ENCODE measurements around the gene ST8SIA2. TPM values are rescaled to one million over a fixed set of nuclear protein-coding genes. Genes with fewer than 3 reads are reported as not detected.

ST8SIA2 gene
- total RNA-seq, result under 1 TPM; 0.35 to 0.37 TPM

- peak within 1 kb of the TSS; percentile 33 to 51 for H3K4me3 ChIP-seq
- H3K27ac ChIP-seq, result no peak within 1 kb of the TSS
- no peak for DNase-seq (ENCODE audit: low spot score)
- no peaks in the 10 kb centered on the region for H3K9me3 ChIP-seq
- peaks cover 0 to 3% of the 10 kb centered on the region in 2 donors for H3K27me3 ChIP-seq
- no peak for TF ChIP-seq CTCF (IDR thresholded peaks at IDR 0.05)
- H3K36me3 ChIP-seq, result no peaks in the 10 kb centered on the region
- H3K4me1 ChIP-seq, result peaks cover 0 to 17% of the 10 kb centered on the region in 2 donors
Measured at GRCh38 chr15:92393071-92393979, at the start of gene ST8SIA2. Gene ST8SIA2, plus strand, starts transcription at chr15:92393881. Its CDS starts 184 bp downstream, at chr15:92394065.

GRCh38 chr15:92343924-92344643 lies 49.6 kb upstream of the ST8SIA2 start:
- H3K27ac ChIP-seq, result no peak overlapping the region
- H3K27me3 ChIP-seq, result no peaks in the 10 kb centered on the region
- DNase-seq (ENCODE audit: low spot score), result no peak
- no peak for TF ChIP-seq CTCF (IDR thresholded peaks at IDR 0.05)
- no peak overlapping the region for H3K4me3 ChIP-seq
- H3K9me3 ChIP-seq, result peaks cover 0 to 4% of the 10 kb centered on the region in 2 donors
- H3K36me3 ChIP-seq, result no peaks in the 10 kb centered on the region
- no peaks in the 10 kb centered on the region for H3K4me1 ChIP-seq

- Histone ChIP-seq H3K36me3 (no peaks in the 10 kb centered on the region), H3K4me1 (no peaks in the 10 kb centered on the region), H3K27me3 (no peaks in the 10 kb centered on the region), H3K27ac (no peak overlapping the region), H3K9me3 (peaks cover 0 to 7% of the 10 kb centered on the region in 2 donors), H3K4me3 (no peak overlapping the region)
- no peak for DNase-seq (ENCODE audit: low spot score)
- no peak for TF ChIP-seq CTCF (IDR thresholded peaks at IDR 0.05)
Measured at GRCh38 chr15:92346063-92346462, 47.6 kb upstream of the ST8SIA2 start.

- no peaks in the 10 kb centered on the region for H3K36me3 ChIP-seq
- no peak for DNase-seq (ENCODE audit: low spot score)
- no peaks in the 10 kb centered on the region for H3K9me3 ChIP-seq
- TF ChIP-seq CTCF (IDR thresholded peaks at IDR 0.05), result no peak
- H3K4me3 ChIP-seq, result no peak overlapping the region
- no peaks in the 10 kb centered on the region for H3K4me1 ChIP-seq
- no peaks in the 10 kb centered on the region for H3K27me3 ChIP-seq
- no peak overlapping the region for H3K27ac ChIP-seq
Measured at GRCh38 chr15:92355307-92355706, 38.4 kb upstream of the ST8SIA2 start.

- H3K4me1 ChIP-seq, result no peaks in the 10 kb centered on the region
- H3K27me3 ChIP-seq, result no peaks in the 10 kb centered on the region
- no peaks in the 10 kb centered on the region for H3K9me3 ChIP-seq
- no peak overlapping the region for H3K27ac ChIP-seq
- no peak for DNase-seq (ENCODE audit: low spot score)
- TF ChIP-seq CTCF (IDR thresholded peaks at IDR 0.05), result no peak
- H3K36me3 ChIP-seq, result no peaks in the 10 kb centered on the region
- H3K4me3 ChIP-seq, result no peak overlapping the region
Measured at GRCh38 chr15:92361321-92362000, 32.2 kb upstream of the ST8SIA2 start.
